Hepatic stellate cell (primary cell): ENCODE measurements around the gene HLA-DQA2.
"Not testable (repeated sequence)": the region's sequence is repeated elsewhere in the genome, so short reads cannot be mapped to it uniquely, and the experiment has no call there.

Experiments
- DNase-seq: peaks from one replicate; pipeline ENCODE4 v3.0.0; 2011; ENCODE audit warnings: low spot score

The HLA-DQA2 gene

DNA sequence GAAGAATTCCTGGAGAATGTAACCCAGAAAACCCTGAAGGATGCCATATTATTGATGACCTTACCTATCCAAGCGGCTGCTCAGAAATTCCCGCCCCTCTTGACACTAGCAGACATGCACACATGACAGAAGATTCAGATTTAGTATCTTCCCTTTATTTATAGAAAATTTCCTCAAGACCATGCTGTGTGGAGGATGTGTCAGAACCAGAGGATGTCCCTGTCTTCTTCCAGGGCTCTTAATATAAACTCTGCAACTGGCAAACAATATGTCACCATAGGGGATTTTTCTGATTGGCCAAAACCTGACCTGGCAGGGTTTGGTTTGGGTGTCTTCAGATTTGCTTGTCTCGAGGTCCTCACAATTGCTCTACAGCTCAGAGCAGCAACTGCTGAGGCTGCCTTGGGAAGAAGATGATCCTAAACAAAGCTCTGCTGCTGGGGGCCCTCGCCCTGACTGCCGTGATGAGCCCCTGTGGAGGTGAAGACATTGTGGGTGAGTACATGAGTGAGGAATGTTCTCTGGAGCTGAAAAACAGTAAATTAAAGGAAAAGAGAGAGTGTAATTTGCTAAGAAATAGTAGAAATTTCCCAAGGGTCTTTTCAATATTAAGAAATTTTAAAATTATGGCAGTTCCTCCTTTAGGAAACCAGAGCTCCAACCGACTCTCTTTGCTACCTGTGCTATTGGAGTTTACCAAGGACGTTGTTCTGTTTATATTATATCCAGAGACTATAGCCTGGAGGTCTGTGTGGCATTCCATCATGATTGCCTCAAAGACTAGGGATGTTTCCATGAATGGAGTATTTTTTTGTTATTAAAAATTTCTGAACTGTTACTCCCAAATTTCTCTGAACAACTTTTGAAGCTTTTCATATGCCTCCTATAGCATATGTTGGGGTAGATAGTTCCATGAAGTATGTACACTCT, at the start of gene HLA-DQA2:
Gene HLA-DQA2 (plus strand): TSS at position 361 of the 930 bp plus-strand sequence. CDS start 53 bp downstream, at position 414.
- no peak for DNase-seq

DNA sequence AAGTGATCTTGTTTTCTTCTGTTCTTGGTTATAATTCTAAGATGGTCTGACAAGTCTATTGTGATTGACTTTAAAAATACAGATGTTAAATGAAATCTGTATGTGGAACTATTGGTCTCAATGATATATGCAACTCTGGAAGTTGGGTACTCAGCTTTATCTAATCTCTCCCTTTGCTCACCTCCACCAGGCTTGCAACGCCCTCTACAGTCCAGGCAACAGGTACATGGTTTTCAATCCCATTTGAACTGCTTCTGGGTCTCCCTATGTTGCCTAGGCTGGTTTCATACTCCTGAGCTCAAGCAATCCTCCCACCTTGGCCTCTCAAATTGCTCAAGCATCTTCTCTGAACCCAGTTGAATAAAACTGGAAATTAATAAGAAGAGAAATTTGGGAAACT, 49.2 kb upstream of the HLA-DQA2 start:
- no peak for DNase-seq

DNA sequence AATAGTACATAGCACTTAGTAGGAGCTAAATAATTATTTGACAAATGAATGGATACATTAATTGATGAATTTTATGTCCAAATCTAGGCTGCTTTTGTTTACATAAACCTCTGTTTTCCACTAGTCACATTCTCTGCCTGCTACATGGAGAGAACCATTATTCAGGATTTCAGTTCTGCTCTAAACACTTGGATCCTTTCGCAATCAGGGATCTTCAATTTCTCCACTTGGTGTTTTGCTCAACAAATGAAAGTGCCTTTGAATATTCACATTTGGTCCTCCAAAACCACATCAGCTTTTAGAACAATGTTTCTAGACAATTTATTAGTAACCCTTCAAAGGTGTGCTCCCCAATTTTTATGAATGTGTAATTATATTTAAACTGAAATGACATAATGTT, 44.2 kb upstream of the HLA-DQA2 start:
- DNase-seq = no peak

DNA sequence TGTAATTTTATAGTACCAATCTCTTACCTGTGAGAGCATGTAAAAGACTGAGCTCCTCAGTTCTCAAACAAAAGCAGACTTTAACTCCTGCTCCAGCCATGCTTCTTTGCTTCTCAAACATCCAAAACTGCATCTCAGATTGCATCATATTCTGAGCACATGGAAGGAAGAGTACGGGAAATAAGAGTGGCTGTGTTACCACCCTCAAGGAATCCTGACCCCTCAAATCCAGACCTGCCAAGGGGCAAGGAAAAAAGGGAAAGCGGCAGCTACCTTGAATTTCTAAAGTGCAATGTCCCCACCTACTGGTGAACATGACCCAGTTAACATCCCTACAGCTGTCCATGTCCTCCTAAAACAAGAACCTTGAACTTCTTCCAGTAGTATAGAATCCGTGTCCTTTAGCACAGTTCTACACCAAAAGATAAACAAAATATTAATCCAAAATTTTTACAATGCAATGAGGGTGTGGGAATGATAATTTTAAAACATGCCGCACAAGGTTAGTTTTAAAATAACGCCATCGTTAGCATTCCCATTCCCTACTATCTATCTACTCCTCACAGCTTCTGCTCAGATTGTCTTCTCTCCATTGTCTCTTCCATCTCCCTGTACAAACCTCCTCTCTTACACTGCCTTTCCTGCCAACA, 40.7 kb upstream of the HLA-DQA2 start:
- peak; percentile 30 for DNase-seq

GRCh38 chr6:32703347-32703746, 37.8 kb upstream of the HLA-DQA2 start:
- DNase-seq = no peak

- not testable (repeated sequence) for DNase-seq
Measured at GRCh38 chr6:32705164-32705563, 36.0 kb upstream of the HLA-DQA2 start.

- no peak for DNase-seq
Measured at GRCh38 chr6:32709625-32710024, 31.6 kb upstream of the HLA-DQA2 start.

GRCh38 chr6:32713241-32713640, 27.9 kb upstream of the HLA-DQA2 start:
- no peak for DNase-seq

GRCh38 chr6:32716396-32716795, 24.8 kb upstream of the HLA-DQA2 start:
- DNase-seq = no peak

- no peak for DNase-seq
Measured at GRCh38 chr6:32718879-32719278, 22.3 kb upstream of the HLA-DQA2 start.

GRCh38 chr6:32738126-32738525, 3.1 kb upstream of the HLA-DQA2 start:
- no peak for DNase-seq

GRCh38 chr6:32742374-32742773, 1.2 kb downstream of the HLA-DQA2 start:
- no peak for DNase-seq

GRCh38 chr6:32744776-32745175, 3.6 kb downstream of the HLA-DQA2 start:
- DNase-seq = no peak

GRCh38 chr6:32745649-32746048, 4.5 kb downstream of the HLA-DQA2 start:
- not testable (repeated sequence) for DNase-seq

DNA sequence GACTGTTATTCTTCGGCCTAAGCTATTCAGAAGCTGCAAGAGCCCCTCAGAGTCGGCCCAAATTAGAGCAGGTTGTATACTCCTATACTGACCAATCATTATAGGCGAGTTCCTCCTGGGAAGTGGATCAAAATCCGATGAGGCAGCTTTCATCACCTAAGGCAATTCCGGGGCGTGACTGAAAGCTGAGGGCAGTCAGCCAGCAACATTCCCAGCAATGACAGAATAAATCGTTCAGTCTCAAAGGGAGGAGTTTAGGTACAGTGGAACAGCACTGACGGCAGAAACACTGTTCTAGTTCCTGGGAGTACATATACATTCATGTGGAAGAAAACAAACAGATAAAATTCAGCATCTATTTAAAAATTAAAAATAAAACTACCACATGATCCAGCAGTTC, 11.4 kb downstream of the HLA-DQA2 start:
- DNase-seq = no peak

DNA sequence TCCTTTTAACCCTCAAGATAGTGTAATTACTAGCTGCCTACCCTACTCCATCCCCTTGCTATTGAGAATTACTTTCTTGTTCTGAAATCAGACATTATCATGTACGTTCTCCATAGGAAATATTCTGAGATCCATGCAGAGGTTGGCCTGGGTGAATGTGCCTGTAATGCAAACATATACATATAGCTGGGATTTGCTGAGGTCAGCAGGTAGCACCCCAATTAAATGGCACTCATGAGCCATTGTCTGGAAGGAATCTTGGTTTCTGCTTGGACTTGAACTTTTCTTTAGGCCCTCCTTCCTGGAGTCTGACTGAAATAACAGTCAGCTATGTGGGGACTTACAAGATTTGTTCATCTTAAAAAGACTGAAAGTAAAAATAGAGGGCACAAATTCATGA, 18.5 kb downstream of the HLA-DQA2 start:
- no peak for DNase-seq

DNA sequence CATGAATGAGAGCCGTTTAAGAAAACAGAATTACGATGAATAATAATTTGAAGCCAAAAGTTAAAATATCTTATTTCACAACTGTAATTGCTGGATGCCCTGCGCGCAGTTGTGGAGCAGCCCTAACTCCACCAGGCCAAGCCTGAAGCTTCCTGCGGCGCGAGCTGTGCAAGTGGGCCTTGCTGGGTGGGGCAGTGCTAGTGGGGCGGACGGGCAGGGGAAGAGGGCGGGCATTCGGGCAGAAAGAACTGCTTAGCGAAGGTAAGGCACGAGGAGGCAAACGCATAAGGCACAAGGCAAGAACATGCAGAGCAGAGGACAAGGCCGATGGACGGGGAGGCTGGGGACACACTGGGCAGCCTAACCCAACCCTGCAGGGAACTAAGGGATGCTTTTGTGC, 19.9 kb downstream of the HLA-DQA2 start:
- no peak for DNase-seq

DNA sequence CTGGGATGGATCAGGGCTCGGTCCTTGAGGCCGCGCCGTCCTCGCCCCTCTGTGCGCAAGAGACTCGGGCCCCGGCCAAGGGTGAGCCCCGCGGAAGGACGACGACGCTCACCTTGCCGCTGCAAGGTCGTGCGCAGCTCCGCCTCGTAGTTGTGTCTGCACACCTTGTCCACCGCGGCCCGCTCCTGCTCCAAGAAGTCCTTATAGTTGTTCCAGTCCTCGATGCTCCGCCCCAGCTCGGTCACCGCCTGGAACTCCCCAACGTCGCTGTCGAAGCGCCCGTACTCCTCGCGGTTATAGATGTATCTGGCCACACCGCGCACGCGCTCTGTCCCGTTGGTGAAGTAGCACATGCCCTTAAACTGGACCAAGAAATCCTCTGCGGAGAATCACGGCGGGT, 20.4 kb downstream of the HLA-DQA2 start:
- no peak for DNase-seq

- DNase-seq = no peak
Measured at GRCh38 chr6:32763421-32763820, 22.2 kb downstream of the HLA-DQA2 start, which contains the start of gene HLA-DQB2. HLA-DQB2 (minus strand) TSS chr6:32763532; CDS start chr6:32763470, 62 bp downstream.

GRCh38 chr6:32764048-32764447, 22.9 kb downstream of the HLA-DQA2 start:
- no peak for DNase-seq

DNA sequence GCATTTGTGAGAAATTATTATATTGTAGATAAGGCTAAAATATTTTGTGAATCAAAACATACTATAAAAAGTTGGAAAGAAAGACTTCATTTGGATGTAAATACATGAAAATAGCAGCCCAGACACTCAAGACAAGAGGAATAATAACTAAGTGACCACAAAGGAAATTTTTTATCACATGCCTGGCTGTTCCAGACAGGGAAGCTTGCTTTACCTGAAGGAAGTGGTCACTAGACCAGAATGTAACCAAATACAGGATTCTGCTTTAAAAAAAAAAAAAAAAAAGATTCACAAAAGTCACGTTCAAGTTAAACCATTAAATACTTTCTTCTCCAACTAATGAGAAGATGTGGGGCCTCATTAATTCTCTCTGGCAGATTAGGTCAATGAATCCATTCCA, 31.5 kb downstream of the HLA-DQA2 start:
- DNase-seq = no peak

DNA sequence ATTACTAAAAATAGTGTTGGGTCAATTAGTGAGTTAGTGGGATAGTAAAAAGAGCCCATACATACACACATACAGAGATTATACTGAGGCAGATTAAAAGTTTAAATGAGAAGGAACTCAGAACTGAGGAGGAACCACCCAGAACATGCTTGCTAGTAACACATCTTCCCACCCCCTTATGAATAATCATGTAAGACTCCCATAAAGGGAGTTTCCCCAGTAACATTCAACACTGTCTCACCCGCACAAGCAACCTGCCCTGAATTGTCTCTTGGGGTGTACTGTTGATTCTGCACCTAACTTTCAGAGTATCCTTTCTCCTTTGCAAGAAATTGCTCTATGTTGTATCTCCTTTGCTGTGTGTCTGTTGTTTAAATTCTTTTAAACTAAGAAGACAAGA, 33.2 kb downstream of the HLA-DQA2 start:
- no peak for DNase-seq

DNA sequence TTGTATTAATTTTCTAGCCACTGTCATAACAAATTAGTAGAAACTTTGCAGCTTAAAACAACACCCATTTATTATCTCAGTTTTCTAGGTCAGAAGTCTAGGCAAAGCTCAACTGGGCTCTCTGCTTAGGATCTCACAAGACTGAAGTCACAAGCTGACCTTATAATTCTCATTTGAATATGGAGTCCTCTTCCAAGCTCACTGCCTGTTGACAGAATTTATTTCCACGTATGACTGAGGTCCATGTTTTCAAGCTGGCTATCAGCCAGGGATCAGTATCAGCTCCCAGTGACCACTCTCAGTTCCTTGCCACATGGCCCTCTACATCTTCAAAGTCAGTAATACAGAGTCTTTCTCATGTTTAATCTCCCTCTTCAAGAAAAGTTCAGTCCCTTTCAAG, 33.9 kb downstream of the HLA-DQA2 start:
- no peak for DNase-seq
